Measurements from ENCODE around the gene RNF144B.
A peak's percentile ranks its signal among the peaks of the same experiment; 100 is the strongest.

The RNF144B gene

GRCh38 chr6:18506382-18507017 lies 119.3 kb downstream of the RNF144B start:
- Mint-ChIP-seq H3K27me3 (ENCODE audit: low read depth, poor library complexity) (peaks cover 4% of the 10 kb centered on the region), H3K36me3 (ENCODE audit: low read depth) (no peaks in the 10 kb centered on the region), H3K4me3 (no peak overlapping the region), H3K9me3 (no peaks in the 10 kb centered on the region), H3K27ac (no peak overlapping the region), H3K4me1 (peaks cover 7% of the 10 kb centered on the region)
- no peak for TF ChIP-seq CTCF (IDR thresholded peaks at IDR 0.05)
- no peak for DNase-seq

GRCh38 chr6:18507018-18507415 lies 119.9 kb downstream of the RNF144B start:
- H3K27ac Mint-ChIP-seq, result no peak overlapping the region
- H3K4me1 Mint-ChIP-seq, result peaks cover 7% of the 10 kb centered on the region
- H3K9me3 Mint-ChIP-seq, result no peaks in the 10 kb centered on the region
- DNase-seq, result peak; percentile 8
- no peak overlapping the region for H3K4me3 Mint-ChIP-seq
- H3K27me3 Mint-ChIP-seq (ENCODE audit: low read depth, poor library complexity), result peaks cover 4% of the 10 kb centered on the region
- TF ChIP-seq CTCF (IDR thresholded peaks at IDR 0.05), result no peak
- no peaks in the 10 kb centered on the region for H3K36me3 Mint-ChIP-seq (ENCODE audit: low read depth)

- DNase-seq, result no peak
- H3K9me3 Mint-ChIP-seq, result no peaks in the 10 kb centered on the region
- no peak for TF ChIP-seq CTCF (IDR thresholded peaks at IDR 0.05)
- H3K36me3 Mint-ChIP-seq (ENCODE audit: low read depth), result no peaks in the 10 kb centered on the region
- H3K27ac Mint-ChIP-seq, result no peak overlapping the region
- H3K4me1 Mint-ChIP-seq, result peaks cover 7% of the 10 kb centered on the region
- no peak overlapping the region for H3K4me3 Mint-ChIP-seq
- H3K27me3 Mint-ChIP-seq (ENCODE audit: low read depth, poor library complexity), result peaks cover 4% of the 10 kb centered on the region
Measured at GRCh38 chr6:18507561-18507960, 120.4 kb downstream of the RNF144B start.

GRCh38 chr6:18509871-18510643 lies 122.9 kb downstream of the RNF144B start:
- H3K27ac Mint-ChIP-seq, result no peak overlapping the region
- H3K27me3 Mint-ChIP-seq (ENCODE audit: low read depth, poor library complexity), result peaks cover 4% of the 10 kb centered on the region
- peaks cover 15% of the 10 kb centered on the region for H3K4me1 Mint-ChIP-seq
- no peaks in the 10 kb centered on the region for H3K36me3 Mint-ChIP-seq (ENCODE audit: low read depth)
- no peak overlapping the region for H3K4me3 Mint-ChIP-seq
- H3K9me3 Mint-ChIP-seq, result no peaks in the 10 kb centered on the region
- no peak for TF ChIP-seq CTCF (IDR thresholded peaks at IDR 0.05)
- no peak for DNase-seq

DNA sequence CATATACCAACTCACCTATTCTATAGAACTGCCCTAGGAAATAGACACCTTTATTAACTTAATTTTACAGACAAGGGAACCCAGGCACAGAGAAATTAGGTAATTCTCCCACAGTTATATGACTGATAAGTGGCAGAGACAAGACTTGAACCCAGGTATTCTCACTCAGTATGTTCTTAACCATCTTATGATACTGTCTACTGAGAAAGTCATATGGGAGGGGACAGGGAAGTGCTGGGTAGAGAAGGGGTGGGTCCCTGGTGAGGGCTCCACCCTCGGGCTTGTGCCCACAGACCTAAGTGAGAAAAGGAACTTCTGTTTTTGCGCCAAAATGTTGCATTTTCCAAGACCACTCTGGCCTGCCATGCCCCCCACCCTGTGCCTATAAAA lies 123.5 kb downstream of the RNF144B start:
- Mint-ChIP-seq H3K4me1 (peaks cover 19% of the 10 kb centered on the region), H3K27ac (no peak overlapping the region), H3K9me3 (no peaks in the 10 kb centered on the region), H3K36me3 (ENCODE audit: low read depth) (no peaks in the 10 kb centered on the region), H3K4me3 (no peak overlapping the region), H3K27me3 (ENCODE audit: low read depth, poor library complexity) (peaks cover 4% of the 10 kb centered on the region)
- no peak for DNase-seq
- TF ChIP-seq CTCF (IDR thresholded peaks at IDR 0.05), result no peak

GRCh38 chr6:18511211-18511610 lies 124.1 kb downstream of the RNF144B start:
- DNase-seq, result no peak
- H3K36me3 Mint-ChIP-seq (ENCODE audit: low read depth), result no peaks in the 10 kb centered on the region
- H3K4me3 Mint-ChIP-seq, result no peak overlapping the region
- no peak for TF ChIP-seq CTCF (IDR thresholded peaks at IDR 0.05)
- H3K27me3 Mint-ChIP-seq (ENCODE audit: low read depth, poor library complexity), result peaks cover 2% of the 10 kb centered on the region
- H3K9me3 Mint-ChIP-seq, result no peaks in the 10 kb centered on the region
- peaks cover 25% of the 10 kb centered on the region for H3K4me1 Mint-ChIP-seq
- no peak overlapping the region for H3K27ac Mint-ChIP-seq
